Measurements from ENCODE around the gene LRMDA. TPM values are rescaled to one million over a fixed set of nuclear protein-coding genes. Genes with fewer than 3 reads are reported as not detected.

Gene LRMDA
- total RNA-seq, 1 donor from 2014 or later = 7.3 TPM

- Histone ChIP-seq H3K4me1 (ENCODE audit: control insufficient read depth in 3 of 3, insufficient read depth in 3 of 3, low read length in 3 of 3) (peaks cover 0 to 2% (median 0%) of the 10 kb centered on the region in 3 donors), H3K4me3 (ENCODE audit: low read length in 3 of 3) (no peak overlapping the region), H3K36me3 (ENCODE audit: control insufficient read depth in 3 of 3, insufficient read depth in 3 of 3, low read length in 3 of 3) (no peaks in the 10 kb centered on the region), H3K9me3 (ENCODE audit: control insufficient read depth in 3 of 3, low read length in 3 of 3) (no peaks in the 10 kb centered on the region), H3K27ac (ENCODE audit: low read depth, low read length) (no peak overlapping the region), H3K9ac (ENCODE audit: low read depth in 1 of 3, low read length in 3 of 3) (no peak overlapping the region), H3K27me3 (ENCODE audit: control insufficient read depth in 3 of 3, insufficient read depth in 3 of 3, low read length in 3 of 3) (no peaks in the 10 kb centered on the region)
Observed at GRCh38 chr10:75825661-75826060, 394.2 kb downstream of the LRMDA start.

GRCh38 chr10:75826846-75827245 is 395.4 kb downstream of the LRMDA start:
- Histone ChIP-seq H3K27ac (ENCODE audit: low read depth, low read length) (no peak overlapping the region), H3K27me3 (ENCODE audit: control insufficient read depth in 3 of 3, insufficient read depth in 3 of 3, low read length in 3 of 3) (no peaks in the 10 kb centered on the region)

GRCh38 chr10:75827587-75828021 is 396.2 kb downstream of the LRMDA start:
- Histone ChIP-seq H3K36me3 (ENCODE audit: control insufficient read depth in 3 of 3, insufficient read depth in 3 of 3, low read length in 3 of 3) (no peaks in the 10 kb centered on the region), H3K9ac (ENCODE audit: low read depth in 1 of 3, low read length in 3 of 3) (no peak overlapping the region), H3K27ac (ENCODE audit: low read depth, low read length) (no peak overlapping the region), H3K4me3 (ENCODE audit: low read length in 3 of 3) (no peak overlapping the region), H3K4me1 (ENCODE audit: control insufficient read depth in 3 of 3, insufficient read depth in 3 of 3, low read length in 3 of 3) (peaks cover 0 to 2% (median 0%) of the 10 kb centered on the region in 3 donors), H3K9me3 (ENCODE audit: control insufficient read depth in 3 of 3, low read length in 3 of 3) (no peaks in the 10 kb centered on the region), H3K27me3 (ENCODE audit: control insufficient read depth in 3 of 3, insufficient read depth in 3 of 3, low read length in 3 of 3) (no peaks in the 10 kb centered on the region)

More at GRCh38 chr10:75826846-75827245, 395.4 kb downstream of the LRMDA start:
- Histone ChIP-seq H3K4me3 (ENCODE audit: low read length in 3 of 3) (no peak overlapping the region), H3K9me3 (ENCODE audit: control insufficient read depth in 3 of 3, low read length in 3 of 3) (no peaks in the 10 kb centered on the region), H3K36me3 (ENCODE audit: control insufficient read depth in 3 of 3, insufficient read depth in 3 of 3, low read length in 3 of 3) (no peaks in the 10 kb centered on the region), H3K4me1 (ENCODE audit: control insufficient read depth in 3 of 3, insufficient read depth in 3 of 3, low read length in 3 of 3) (peaks cover 0 to 2% (median 0%) of the 10 kb centered on the region in 3 donors), H3K9ac (ENCODE audit: low read depth in 1 of 3, low read length in 3 of 3) (no peak overlapping the region)

GRCh38 chr10:75828413-75828812 is 397.0 kb downstream of the LRMDA start:
- no peaks in the 10 kb centered on the region for H3K27me3 ChIP-seq (ENCODE audit: control insufficient read depth in 3 of 3, insufficient read depth in 3 of 3, low read length in 3 of 3)
- H3K9me3 ChIP-seq (ENCODE audit: control insufficient read depth in 3 of 3, low read length in 3 of 3) = no peaks in the 10 kb centered on the region
- peaks cover 0 to 2% (median 0%) of the 10 kb centered on the region in 3 donors for H3K4me1 ChIP-seq (ENCODE audit: control insufficient read depth in 3 of 3, insufficient read depth in 3 of 3, low read length in 3 of 3)
- H3K4me3 ChIP-seq (ENCODE audit: low read length in 3 of 3) = no peak overlapping the region
- H3K36me3 ChIP-seq (ENCODE audit: control insufficient read depth in 3 of 3, insufficient read depth in 3 of 3, low read length in 3 of 3) = no peaks in the 10 kb centered on the region
- H3K27ac ChIP-seq (ENCODE audit: low read depth, low read length) = no peak overlapping the region
- no peak overlapping the region for H3K9ac ChIP-seq (ENCODE audit: low read depth in 1 of 3, low read length in 3 of 3)

GRCh38 chr10:75836064-75836463 is 404.6 kb downstream of the LRMDA start:
- Histone ChIP-seq H3K36me3 (ENCODE audit: control insufficient read depth in 3 of 3, insufficient read depth in 3 of 3, low read length in 3 of 3) (no peaks in the 10 kb centered on the region), H3K9me3 (ENCODE audit: control insufficient read depth in 3 of 3, low read length in 3 of 3) (peaks cover 0 to 2% (median 0%) of the 10 kb centered on the region in 3 donors), H3K27ac (ENCODE audit: low read depth, low read length) (no peak overlapping the region), H3K27me3 (ENCODE audit: control insufficient read depth in 3 of 3, insufficient read depth in 3 of 3, low read length in 3 of 3) (no peaks in the 10 kb centered on the region), H3K4me3 (ENCODE audit: low read length in 3 of 3) (no peak overlapping the region), H3K9ac (ENCODE audit: low read depth in 1 of 3, low read length in 3 of 3) (no peak overlapping the region), H3K4me1 (ENCODE audit: control insufficient read depth in 3 of 3, insufficient read depth in 3 of 3, low read length in 3 of 3) (no peaks in the 10 kb centered on the region)

GRCh38 chr10:75838486-75838885 is 407.1 kb downstream of the LRMDA start:
- Histone ChIP-seq H3K36me3 (ENCODE audit: control insufficient read depth in 3 of 3, insufficient read depth in 3 of 3, low read length in 3 of 3) (no peaks in the 10 kb centered on the region), H3K27me3 (ENCODE audit: control insufficient read depth in 3 of 3, insufficient read depth in 3 of 3, low read length in 3 of 3) (no peaks in the 10 kb centered on the region), H3K27ac (ENCODE audit: low read depth, low read length) (no peak overlapping the region), H3K9me3 (ENCODE audit: control insufficient read depth in 3 of 3, low read length in 3 of 3) (peaks cover 0 to 2% (median 0%) of the 10 kb centered on the region in 3 donors), H3K9ac (ENCODE audit: low read depth in 1 of 3, low read length in 3 of 3) (no peak overlapping the region), H3K4me3 (ENCODE audit: low read length in 3 of 3) (no peak overlapping the region), H3K4me1 (ENCODE audit: control insufficient read depth in 3 of 3, insufficient read depth in 3 of 3, low read length in 3 of 3) (no peaks in the 10 kb centered on the region)

GRCh38 chr10:75839020-75839419 is 407.6 kb downstream of the LRMDA start:
- Histone ChIP-seq H3K36me3 (ENCODE audit: control insufficient read depth in 3 of 3, insufficient read depth in 3 of 3, low read length in 3 of 3) (no peaks in the 10 kb centered on the region), H3K27ac (ENCODE audit: low read depth, low read length) (no peak overlapping the region), H3K27me3 (ENCODE audit: control insufficient read depth in 3 of 3, insufficient read depth in 3 of 3, low read length in 3 of 3) (no peaks in the 10 kb centered on the region), H3K9ac (ENCODE audit: low read depth in 1 of 3, low read length in 3 of 3) (no peak overlapping the region), H3K4me3 (ENCODE audit: low read length in 3 of 3) (no peak overlapping the region), H3K4me1 (ENCODE audit: control insufficient read depth in 3 of 3, insufficient read depth in 3 of 3, low read length in 3 of 3) (no peaks in the 10 kb centered on the region), H3K9me3 (ENCODE audit: control insufficient read depth in 3 of 3, low read length in 3 of 3) (no peaks in the 10 kb centered on the region)

GRCh38 chr10:75841266-75841665 is 409.8 kb downstream of the LRMDA start:
- Histone ChIP-seq H3K9me3 (ENCODE audit: control insufficient read depth in 3 of 3, low read length in 3 of 3) (no peaks in the 10 kb centered on the region), H3K4me3 (ENCODE audit: low read length in 3 of 3) (no peak overlapping the region), H3K9ac (ENCODE audit: low read depth in 1 of 3, low read length in 3 of 3) (no peak overlapping the region), H3K27me3 (ENCODE audit: control insufficient read depth in 3 of 3, insufficient read depth in 3 of 3, low read length in 3 of 3) (no peaks in the 10 kb centered on the region), H3K27ac (ENCODE audit: low read depth, low read length) (no peak overlapping the region), H3K36me3 (ENCODE audit: control insufficient read depth in 3 of 3, insufficient read depth in 3 of 3, low read length in 3 of 3) (no peaks in the 10 kb centered on the region), H3K4me1 (ENCODE audit: control insufficient read depth in 3 of 3, insufficient read depth in 3 of 3, low read length in 3 of 3) (no peaks in the 10 kb centered on the region)

- no peaks in the 10 kb centered on the region for H3K9me3 ChIP-seq (ENCODE audit: control insufficient read depth in 3 of 3, low read length in 3 of 3)
- no peaks in the 10 kb centered on the region for H3K36me3 ChIP-seq (ENCODE audit: control insufficient read depth in 3 of 3, insufficient read depth in 3 of 3, low read length in 3 of 3)
- H3K27ac ChIP-seq (ENCODE audit: low read depth, low read length) = no peak overlapping the region
- no peaks in the 10 kb centered on the region for H3K4me1 ChIP-seq (ENCODE audit: control insufficient read depth in 3 of 3, insufficient read depth in 3 of 3, low read length in 3 of 3)
- H3K4me3 ChIP-seq (ENCODE audit: low read length in 3 of 3) = no peak overlapping the region
- H3K27me3 ChIP-seq (ENCODE audit: control insufficient read depth in 3 of 3, insufficient read depth in 3 of 3, low read length in 3 of 3) = no peaks in the 10 kb centered on the region
- H3K9ac ChIP-seq (ENCODE audit: low read depth in 1 of 3, low read length in 3 of 3) = no peak overlapping the region
Observed at GRCh38 chr10:75845176-75845947, 413.9 kb downstream of the LRMDA start.

- no peak overlapping the region for H3K9ac ChIP-seq (ENCODE audit: low read depth in 1 of 3, low read length in 3 of 3)
- no peak overlapping the region for H3K27ac ChIP-seq (ENCODE audit: low read depth, low read length)
- H3K9me3 ChIP-seq (ENCODE audit: control insufficient read depth in 3 of 3, low read length in 3 of 3) = no peaks in the 10 kb centered on the region
- no peak overlapping the region for H3K4me3 ChIP-seq (ENCODE audit: low read length in 3 of 3)
- H3K4me1 ChIP-seq (ENCODE audit: control insufficient read depth in 3 of 3, insufficient read depth in 3 of 3, low read length in 3 of 3) = no peaks in the 10 kb centered on the region
- H3K36me3 ChIP-seq (ENCODE audit: control insufficient read depth in 3 of 3, insufficient read depth in 3 of 3, low read length in 3 of 3) = no peaks in the 10 kb centered on the region
- H3K27me3 ChIP-seq (ENCODE audit: control insufficient read depth in 3 of 3, insufficient read depth in 3 of 3, low read length in 3 of 3) = no peaks in the 10 kb centered on the region
Observed at GRCh38 chr10:75847477-75847876, 416.1 kb downstream of the LRMDA start.
